ENCODE data around the gene PIP5K1B. TPM values are rescaled to one million over a fixed set of nuclear protein-coding genes. Genes with fewer than 3 reads are reported as not detected.

The PIP5K1B gene
- polyA plus RNA-seq, 1 donor (not counting 4 experiments of a cell fraction or from before 2014, with no cell fraction given): not detected

GRCh38 chr9:68742333-68742730, 37.3 kb downstream of the PIP5K1B start:
- FAIRE-seq: no peak
- no peaks in the 10 kb centered on the region for H4K20me1 ChIP-seq (ENCODE audit: control insufficient read depth, extremely low read depth, insufficient read depth, low read length)
- peaks cover 4% of the 10 kb centered on the region for H3K4me1 ChIP-seq (ENCODE audit: control insufficient read depth, extremely low read depth, insufficient read depth, low read length)
- no peak overlapping the region for H3K4me2 ChIP-seq (ENCODE audit: control insufficient read depth, extremely low read depth, insufficient read depth, low read depth, low read length)
- TF ChIP-seq CTCF (optimal IDR thresholded peaks at IDR 0.05 in 1 of 3, IDR thresholded peaks at IDR 0.05 in 1 of 3, conservative IDR thresholded peaks at IDR 0.05 in 1 of 3; ENCODE audit: extremely low read depth in 1 of 3, insufficient read depth in 2 of 3, low read length in 3 of 3) (no peak), EZH2 (IDR thresholded peaks at IDR 0.05; ENCODE audit: low read length) (no peak)
- H3K4me3 ChIP-seq (ENCODE audit: control insufficient read depth in 2 of 3, extremely low read depth in 1 of 3, insufficient read depth in 2 of 3, low read depth in 1 of 3, low read length in 3 of 3): no peak overlapping the region
- dilution Hi-C loops (cut with MboI; ENCODE audit: extremely low pct_ligation_motif_present, low sequenced_read_pairs): no loop called here
- H2AFZ ChIP-seq (ENCODE audit: control insufficient read depth, low read length): no peak overlapping the region
- no peaks in the 10 kb centered on the region for H3K79me2 ChIP-seq (ENCODE audit: control insufficient read depth, insufficient read depth, low read length)
- no peak for DNase-seq (ENCODE audit: low read depth, low spot score)
- H3K9ac ChIP-seq (ENCODE audit: control insufficient read depth, extremely low read depth, insufficient read depth, low read length): no peak overlapping the region
- H3K27me3 ChIP-seq (ENCODE audit: control insufficient read depth, extremely low read depth, insufficient read depth, low read length): peaks cover 3% of the 10 kb centered on the region
- no peak overlapping the region for H3K27ac ChIP-seq (ENCODE audit: control insufficient read depth, insufficient read depth, low read length)
- no peaks in the 10 kb centered on the region for H3K9me1 ChIP-seq (ENCODE audit: control insufficient read depth, extremely low read depth, insufficient read depth, low read length)
- H3K36me3 ChIP-seq (ENCODE audit: control insufficient read depth in 2 of 2, extremely low read depth in 1 of 2, insufficient read depth in 2 of 2, low read length in 2 of 2): no peaks in the 10 kb centered on the region
- no peaks in the 10 kb centered on the region for H3K9me3 ChIP-seq (ENCODE audit: control insufficient read depth, low read depth, low read length)

- H3K27me3 ChIP-seq (ENCODE audit: control insufficient read depth, extremely low read depth, insufficient read depth, low read length): peaks cover 3% of the 10 kb centered on the region
- DNase-seq (ENCODE audit: low read depth, low spot score): no peak
- H3K4me1 ChIP-seq (ENCODE audit: control insufficient read depth, extremely low read depth, insufficient read depth, low read length): peaks cover 4% of the 10 kb centered on the region
- H3K79me2 ChIP-seq (ENCODE audit: control insufficient read depth, insufficient read depth, low read length): no peaks in the 10 kb centered on the region
- no peak for FAIRE-seq
- no peaks in the 10 kb centered on the region for H3K9me3 ChIP-seq (ENCODE audit: control insufficient read depth, low read depth, low read length)
- H3K9me1 ChIP-seq (ENCODE audit: control insufficient read depth, extremely low read depth, insufficient read depth, low read length): no peaks in the 10 kb centered on the region
- H3K4me3 ChIP-seq (ENCODE audit: control insufficient read depth in 2 of 3, extremely low read depth in 1 of 3, insufficient read depth in 2 of 3, low read depth in 1 of 3, low read length in 3 of 3): no peak overlapping the region
- no peak overlapping the region for H3K27ac ChIP-seq (ENCODE audit: control insufficient read depth, insufficient read depth, low read length)
- no peak overlapping the region for H3K4me2 ChIP-seq (ENCODE audit: control insufficient read depth, extremely low read depth, insufficient read depth, low read depth, low read length)
- no peaks in the 10 kb centered on the region for H4K20me1 ChIP-seq (ENCODE audit: control insufficient read depth, extremely low read depth, insufficient read depth, low read length)
- TF ChIP-seq EZH2 (IDR thresholded peaks at IDR 0.05; ENCODE audit: low read length): no peak
- no peak for TF ChIP-seq CTCF (optimal IDR thresholded peaks at IDR 0.05 in 1 of 3, IDR thresholded peaks at IDR 0.05 in 1 of 3, conservative IDR thresholded peaks at IDR 0.05 in 1 of 3; ENCODE audit: extremely low read depth in 1 of 3, insufficient read depth in 2 of 3, low read length in 3 of 3)
- H3K9ac ChIP-seq (ENCODE audit: control insufficient read depth, extremely low read depth, insufficient read depth, low read length): no peak overlapping the region
- H2AFZ ChIP-seq (ENCODE audit: control insufficient read depth, low read length): no peak overlapping the region
- H3K36me3 ChIP-seq (ENCODE audit: control insufficient read depth in 2 of 2, extremely low read depth in 1 of 2, insufficient read depth in 2 of 2, low read length in 2 of 2): no peaks in the 10 kb centered on the region
- dilution Hi-C loops (cut with MboI; ENCODE audit: extremely low pct_ligation_motif_present, low sequenced_read_pairs): no loop called here
These were observed 39.4 kb downstream of the PIP5K1B start for GRCh38 chr9:68744426-68744825.
